Measurements from ENCODE around the gene TMEM45B.
"Not testable (repeated sequence)": the region's sequence is repeated elsewhere in the genome, so short reads cannot be mapped to it uniquely, and the experiment has no call there.

Gene TMEM45B

GRCh38 chr11:129815596-129816461, at the start of gene TMEM45B:
Gene TMEM45B (plus strand): TSS chr11:129815848. CDS start chr11:129852483, 36,635 bp downstream.
- no peak for DNase-seq

GRCh38 chr11:129766898-129767604, 48.6 kb upstream of the TMEM45B start:
- no peak for DNase-seq

GRCh38 chr11:129767827-129768226, 47.8 kb upstream of the TMEM45B start:
- no peak for DNase-seq

- DNase-seq: no peak
Observed at GRCh38 chr11:129768356-129768755, 47.3 kb upstream of the TMEM45B start.

GRCh38 chr11:129769059-129769458, 46.6 kb upstream of the TMEM45B start:
- no peak for DNase-seq

- DNase-seq: no peak
Observed at GRCh38 chr11:129770993-129771392, 44.7 kb upstream of the TMEM45B start.

- not testable (repeated sequence) for DNase-seq
Observed at GRCh38 chr11:129771456-129771855, 44.2 kb upstream of the TMEM45B start.

GRCh38 chr11:129778877-129779276, 36.8 kb upstream of the TMEM45B start:
- no peak for DNase-seq

- no peak for DNase-seq
Observed at GRCh38 chr11:129779342-129779741, 36.3 kb upstream of the TMEM45B start.

- DNase-seq: no peak
Observed at GRCh38 chr11:129785383-129786111, 30.1 kb upstream of the TMEM45B start.

- not testable (repeated sequence) for DNase-seq
Observed at GRCh38 chr11:129786112-129786416, 29.6 kb upstream of the TMEM45B start.

GRCh38 chr11:129787532-129788155, 28.0 kb upstream of the TMEM45B start:
- no peak for DNase-seq

- no peak for DNase-seq
Observed at GRCh38 chr11:129788278-129788677, 27.4 kb upstream of the TMEM45B start.

- no peak for DNase-seq
Observed at GRCh38 chr11:129790106-129790505, 25.5 kb upstream of the TMEM45B start.

- no peak for DNase-seq
Observed at GRCh38 chr11:129791515-129791914, 24.1 kb upstream of the TMEM45B start.

GRCh38 chr11:129792663-129793062, 23.0 kb upstream of the TMEM45B start:
- no peak for DNase-seq

- DNase-seq: no peak
Observed at GRCh38 chr11:129795089-129795488, 20.6 kb upstream of the TMEM45B start.

GRCh38 chr11:129798212-129798611, 17.4 kb upstream of the TMEM45B start:
- no peak for DNase-seq

- not testable (repeated sequence) for DNase-seq
Observed at GRCh38 chr11:129800162-129800561, 15.5 kb upstream of the TMEM45B start.

- DNase-seq: no peak
Observed at GRCh38 chr11:129800655-129801054, 15.0 kb upstream of the TMEM45B start.

- no peak for DNase-seq
Observed at GRCh38 chr11:129803533-129803932, 12.1 kb upstream of the TMEM45B start.

GRCh38 chr11:129804012-129804411, 11.6 kb upstream of the TMEM45B start:
- DNase-seq: no peak

- not testable (repeated sequence) for DNase-seq
Observed at GRCh38 chr11:129808241-129808640, 7.4 kb upstream of the TMEM45B start.

Data from amniotic stem cell (primary cell).